ENCODE measurements around the gene IFRD2. TPM values are rescaled to one million over a fixed set of nuclear protein-coding genes. Genes with fewer than 3 reads are reported as not detected.

Gene IFRD2
- total and polyA plus RNA-seq, 2 of the 13 experiments (the other 11 are each of a cell fraction or from before 2014, with no cell fraction given): 32.8 to 96.1 TPM

GRCh38 chr3:50326182-50326541, 33.9 kb upstream of the IFRD2 start:
- no peaks in the 10 kb centered on the region for H3K9me3 ChIP-seq (ENCODE audit: low read length)
- POLR2A ChIA-PET: interaction anchor here (3.5 kb wide), 1 partner anchor 11 kb away, joined by 66 read pairs; no protein-coding TSS in a partner anchor
- H2AFZ ChIP-seq (ENCODE audit: low read length): no peak overlapping the region
- peaks cover 8 to 28% of the 10 kb centered on the region in 2 experiments for H3K36me3 ChIP-seq (replicated peaks in 1 of 2; ENCODE audit: control insufficient read depth in 1 of 2, insufficient read depth in 2 of 2, low read length in 2 of 2)
- TF ChIP-seq ZNF724P (CRISPR knock-in tag; IDR thresholded peaks at IDR 0.05; ENCODE audit: borderline replicate concordance) (no peak), AGO2 (optimal IDR thresholded peaks at IDR 0.05; ENCODE audit: low read depth, low read length) (peak; percentile 18)
- H3K4me2 ChIP-seq (ENCODE audit: low read depth, low read length): no peak overlapping the region
- no peak for DNase-seq (ENCODE audit: low spot score)
- WGBS (ENCODE audit: low lambda C conversion rate): 87% methylated on average over 8 of the region's 8 CpGs
- H3K27ac ChIP-seq (ENCODE audit: extremely low read length, insufficient read depth, low read length): no peak overlapping the region
- in situ Hi-C loops (cut with HindIII; ENCODE audit: extremely low pct_ligation_motif_present, low pct_unique_long_range_greater_than_20kb): no loop called here
- peaks cover 13% of the 10 kb centered on the region for H3K79me2 ChIP-seq (ENCODE audit: insufficient read depth, low read length)
- no peak overlapping the region for H3K4me3 ChIP-seq (replicated peaks in 1 of 3; ENCODE audit: insufficient read depth in 1 of 3, low read depth in 2 of 3, low read length in 3 of 3)
- peaks cover 60% of the 10 kb centered on the region for H3K4me1 ChIP-seq (ENCODE audit: insufficient read depth, low read length)
- H3K9ac ChIP-seq (ENCODE audit: insufficient read depth, low read depth, low read length): no peak overlapping the region
- no peaks in the 10 kb centered on the region for H4K20me1 ChIP-seq (ENCODE audit: insufficient read depth, low read length)
- FAIRE-seq: no peak
- CTCF ChIA-PET (ENCODE audit: low intra/inter-chr PET ratio, low total read pairs): no interaction called here
- H3K27me3 ChIP-seq (ENCODE audit: control insufficient read depth in 1 of 2, insufficient read depth in 2 of 2, low read length in 2 of 2): no peaks in the 10 kb centered on the region
- intact Hi-C loops (cut with micrococcal nuclease; ENCODE audit: unreplicated experiment): no loop called here
- no TSS peak for BruUV-seq (replicated peaks)
- no peak for ATAC-seq

- TF ChIP-seq AGO2 (optimal IDR thresholded peaks at IDR 0.05; ENCODE audit: low read depth, low read length) (peak; percentile 26), IRF2 (CRISPR knock-in tag; IDR thresholded peaks at IDR 0.05) (no peak)
- Histone ChIP-seq H3K9ac (ENCODE audit: insufficient read depth, low read depth, low read length) (no peak overlapping the region), H4K20me1 (ENCODE audit: insufficient read depth, low read length) (no peaks in the 10 kb centered on the region), H3K4me3 (replicated peaks in 1 of 3; ENCODE audit: insufficient read depth in 1 of 3, low read depth in 2 of 3, low read length in 3 of 3) (no peak overlapping the region), H3K4me1 (ENCODE audit: insufficient read depth, low read length) (peaks cover 60% of the 10 kb centered on the region), H3K4me2 (ENCODE audit: low read depth, low read length) (no peak overlapping the region), H3K36me3 (replicated peaks in 1 of 2; ENCODE audit: control insufficient read depth in 1 of 2, insufficient read depth in 2 of 2, low read length in 2 of 2) (peaks cover 5 to 23% of the 10 kb centered on the region in 2 experiments), H3K79me2 (ENCODE audit: insufficient read depth, low read length) (peaks cover 16% of the 10 kb centered on the region), H3K9me3 (ENCODE audit: low read length) (no peaks in the 10 kb centered on the region), H3K27me3 (ENCODE audit: control insufficient read depth in 1 of 2, insufficient read depth in 2 of 2, low read length in 2 of 2) (no peaks in the 10 kb centered on the region; a peak in 1 of 5 replicates), H2AFZ (ENCODE audit: low read length) (no peak overlapping the region), H3K27ac (ENCODE audit: extremely low read length, insufficient read depth, low read length) (no peak overlapping the region)
- FAIRE-seq: no peak
- POLR2A ChIA-PET: interaction anchor here (0.5 to 13.0 kb wide), 3 partner anchors 11 to 25 kb away, joined by 4 to 222 read pairs (median 58); partner anchors contain the start of genes HYAL1, HYAL3 and NAA80
- no peak for ATAC-seq
- WGBS (ENCODE audit: low lambda C conversion rate): 90% methylated on average over 6 of the region's 11 CpGs
- no TSS peak for BruUV-seq (replicated peaks)
- intact Hi-C loops (cut with micrococcal nuclease; ENCODE audit: unreplicated experiment) (no loop called here), in situ Hi-C loops (cut with HindIII; ENCODE audit: extremely low pct_ligation_motif_present, low pct_unique_long_range_greater_than_20kb) (no loop called here)
- CTCF ChIA-PET (ENCODE audit: low intra/inter-chr PET ratio, low total read pairs): no interaction called here
- no peak for DNase-seq (ENCODE audit: low spot score)
These were observed 33.4 kb upstream of the IFRD2 start for GRCh38 chr3:50325497-50326181.

Data from HepG2 (cell line).